GM12878 (cell line): ENCODE measurements around the gene CALML5. TPM values are rescaled to one million over a fixed set of nuclear protein-coding genes. Genes with fewer than 3 reads are reported as not detected.

Experiments used
- ATAC-seq: fragments of 200-7000 bp; cut with Tn5 transposase; 3 replicates; pipeline ENCODE4 v1.9.1; 2020; ENCODE audit warnings: mild to moderate bottlenecking, moderate library complexity
- BruUV-seq: library from RNA; stranded (reverse); fragments of 400-500 nt; replicated peaks from 2 replicates; lab custom pipeline; 2021; lab: Mats Ljungman, UMichigan
- CTCF ChIA-PET: fragments of 300-600 bp; sonication (Branson Sonifier 250); formaldehyde crosslinking; extraction: SDS; loops from one replicate; lab custom pipeline; 2021; ENCODE audit warnings: inconsistent platforms; lab: Yijun Ruan, JAX
- POLR2A ChIA-PET: fragments of 350-600 bp; formaldehyde crosslinking; extraction: SDS; loops from one replicate; lab custom pipeline; 2021; ENCODE audit warnings: inconsistent platforms; lab: Charles Lee
- RAD21 ChIA-PET: fragments of 300-600 bp; sonication (Branson Sonifier 250); formaldehyde crosslinking; loops from one replicate; lab custom pipeline; 2023; ENCODE audit warnings: antibody characterized with exemption; ENCODE audit not compliant: unreplicated experiment; lab: Charles Lee
- SMC1A ChIA-PET: fragments of 300-600 bp; sonication (Branson Sonifier 250); formaldehyde crosslinking; loops from one replicate; lab custom pipeline; 2023; ENCODE audit not compliant: unreplicated experiment, uncharacterized antibody; lab: Charles Lee
- DNase-seq: peaks from one replicate; pipeline ENCODE4 v3.0.0-alpha.2; 2011; ENCODE audit warnings: low read depth, low spot score
- FAIRE-seq: peaks from 3 replicates; lab custom pipeline; 2011; peaks lifted over from hg19 to GRCh38; lab: Jason Lieb, UNC
- H2AFZ ChIP-seq: 2 replicates; pipeline ENCODE4 v1.6.0; 2011; ENCODE audit warnings: low read depth, low read length, control low read depth; ENCODE audit not compliant: control insufficient read depth
- H3K27ac ChIP-seq: 2 replicates; pipeline ENCODE4 v1.5.1; 2011; ENCODE audit warnings: control low read depth; ENCODE audit not compliant: control insufficient read depth, insufficient read depth
- H3K27me3 ChIP-seq, 2 experiments: replicated peaks in 1 of 2; 2 replicates each; pipeline versions ENCODE4 v1.6.0 to v1.6.1; 2011; ENCODE audit warnings: low read length in 1 of 2; ENCODE audit not compliant: control insufficient read depth in 2 of 2, insufficient read depth in 2 of 2
- H3K36me3 ChIP-seq, 2 experiments: 2 replicates each; pipeline ENCODE4 v1.5.1; 2011; ENCODE audit warnings: low read length in 1 of 2; ENCODE audit not compliant: control insufficient read depth in 2 of 2, insufficient read depth in 2 of 2
- H3K4me1 ChIP-seq: 2 replicates; pipeline ENCODE4 v1.6.1; 2011; ENCODE audit warnings: mild to moderate bottlenecking, low read length, moderate library complexity, mixed read lengths; ENCODE audit not compliant: control insufficient read depth, insufficient read depth
- H3K4me2 ChIP-seq: 2 replicates; pipeline ENCODE4 v1.6.0; 2011; ENCODE audit warnings: control low read depth; ENCODE audit not compliant: control insufficient read depth, insufficient read depth
- H3K4me3 ChIP-seq: fragments of 200-600 bp; sonication (generic); 2 replicates; pipeline ENCODE4 v1.5.1; 2016
- H3K79me2 ChIP-seq: 2 replicates; pipeline ENCODE4 v1.6.0; 2011; ENCODE audit warnings: low read length; ENCODE audit not compliant: control insufficient read depth, insufficient read depth
- H3K9ac ChIP-seq: 2 replicates; pipeline ENCODE4 v1.8.0; 2011; ENCODE audit warnings: low read length, control low read depth, mixed read lengths; ENCODE audit not compliant: control insufficient read depth, insufficient read depth
- H3K9me3 ChIP-seq: replicated peaks from 3 replicates; pipeline ENCODE4 v1.5.1; 2011; ENCODE audit warnings: mild to moderate bottlenecking, low read length; ENCODE audit not compliant: control insufficient read depth, insufficient read depth
- H4K20me1 ChIP-seq: 2 replicates; pipeline ENCODE4 v1.6.0; 2011; ENCODE audit not compliant: control insufficient read depth, insufficient read depth
- BHLHE40 ChIP-seq, 2 experiments: fragments of 450-650 bp in 1 of 2; IDR thresholded peaks; 2 replicates each; pipeline ENCODE4 v1.6.1; 2011 to 2017; ENCODE audit warnings: low read depth in 2 of 2, borderline replicate concordance in 1 of 2, improper control_type of control experiment in 1 of 2, low read length in 1 of 2, mild to moderate bottlenecking in 1 of 2
- FOS ChIP-seq: IDR thresholded peaks from 3 replicates; pipeline ENCODE4 v1.6.1; 2011; ENCODE audit warnings: borderline replicate concordance; ENCODE audit not compliant: insufficient read length; ENCODE audit errors: extremely low read depth
- NBN ChIP-seq: fragments of 450-650 bp; IDR thresholded peaks from 2 replicates; pipeline ENCODE4 v1.6.1; 2016
- NR2C1 ChIP-seq: fragments of 450-650 bp; IDR thresholded peaks from 2 replicates; pipeline ENCODE4 v1.6.1; 2017; ENCODE audit warnings: antibody characterized with exemption, mild to moderate bottlenecking, moderate library complexity
- SMC3 ChIP-seq: IDR thresholded peaks from 2 replicates; pipeline ENCODE4 v1.6.1; 2011; ENCODE audit warnings: low read length, improper control_type of control experiment, borderline replicate concordance
- SUPT20H ChIP-seq: IDR thresholded peaks from 2 replicates; pipeline ENCODE4 v1.6.1; 2011; ENCODE audit warnings: low read depth, mild to moderate bottlenecking, low read length, moderate library complexity, borderline replicate concordance; ENCODE audit not compliant: control insufficient read depth
- ZBTB11 ChIP-seq: fragments of 450-650 bp; formaldehyde crosslinking; IDR thresholded peaks from 2 replicates; pipeline ENCODE4 v1.5.0; 2022; ENCODE audit warnings: mild to moderate bottlenecking, missing genetic modification characterization
- ZBTB40 ChIP-seq: fragments of 450-650 bp; IDR thresholded peaks from 2 replicates; pipeline ENCODE4 v1.6.1; 2016; ENCODE audit warnings: mild to moderate bottlenecking, moderate library complexity, borderline replicate concordance
- ZNF207 ChIP-seq: fragments of 450-650 bp; IDR thresholded peaks from 2 replicates; pipeline ENCODE4 v1.6.1; 2014; ENCODE audit warnings: antibody characterized with exemption, mild to moderate bottlenecking, borderline replicate concordance
- WGBS: methylation state at CpG from one replicate; pipeline ENCODE4 v1.1.6; 2016; ENCODE audit warnings: low lambda C conversion rate; ENCODE audit not compliant: insufficient replicate concordance, insufficient coverage; ENCODE audit errors: missing lambda C conversion rate; 5-methylcytosine and 5-hydroxymethylcytosine counted together
- in situ Hi-C: fragments of 300-500 bp; cut with MboI; formaldehyde crosslinking; loops from 9 replicates; pipeline ENCODE4 v1.14.3; 2018; ENCODE audit warnings: mixed read lengths
- intact Hi-C: fragments of 100-400 bp; cut with micrococcal nuclease; formaldehyde crosslinking; loops from one replicate; pipeline ENCODE4 v1.14.2; 2022; ENCODE audit not compliant: unreplicated experiment
- polyA plus RNA-seq, 11 experiments: library from polyadenylated mRNA; depleted of rRNA in 4 of 11; unstranded in 6 of 11; stranded (reverse) in 5 of 11; fragments of >200 nt; fragmentation: Nextera tagmentation in 4 of 11; fragmentation: Illumina TruSeq in 1 of 11; extraction: Ambion mirVana in 4 of 11; extraction: Trizol in 1 of 11; gene quantifications; 1 replicate in 1 of 11; 2 replicates in 10 of 11; pipeline versions ENCODE4 v1.2.1 to v1.2.3, GENCODE V29; 2011 to 2016; ENCODE audit warnings: inconsistent platforms in 2 of 11, missing spikeins in 2 of 11, low read depth in 1 of 11
- total RNA-seq, 4 experiments: library from RNA; depleted of rRNA in 3 of 4; stranded (reverse); fragments of >200 nt in 3 of 4; fragmentation: Illumina TruSeq in 1 of 4; extraction: Trizol in 1 of 4; gene quantifications; 2 replicates each; pipeline versions ENCODE4 v1.2.1 to v1.2.3, GENCODE V29; 2013 to 2021

The CALML5 gene
- total and polyA plus RNA-seq, 10 of the 15 experiments (the other 5 are each of a cell fraction or from before 2014, with no cell fraction given) = not detected

GRCh38 chr10:5488272-5489161, 10.9 kb downstream of the CALML5 start:
- peaks cover 3% of the 10 kb centered on the region; the same call in 2 of the 3 replicates for H3K9me3 ChIP-seq
- no peaks in the 10 kb centered on the region for H3K79me2 ChIP-seq
- no peaks in the 10 kb centered on the region for H3K4me1 ChIP-seq
- POLR2A ChIA-PET = interaction anchor here (0.9 kb wide), 1 partner anchor 45 kb away, joined by 3 read pairs; no protein-coding TSS in a partner anchor
- H3K36me3 ChIP-seq = no peaks in the 10 kb centered on the region
- peaks cover 5 to 7% of the 10 kb centered on the region in 2 experiments for H3K27me3 ChIP-seq
- BruUV-seq = no TSS peak
- no peak for TF ChIP-seq SMC3
- no peak for TF ChIP-seq ZBTB11 (CRISPR knock-in tag)
- no peak for TF ChIP-seq ZBTB40
- no peak for TF ChIP-seq NBN
- no peak for TF ChIP-seq BHLHE40 (IDR thresholded peaks at IDR 0.05; ENCODE audit: borderline replicate concordance in 1 of 2, low read depth in 2 of 2, low read length in 1 of 2)
- no peak for TF ChIP-seq ZNF207
- TF ChIP-seq SUPT20H = no peak
- TF ChIP-seq FOS = no peak
- TF ChIP-seq NR2C1 = no peak
- intact Hi-C loops (no loop called here), in situ Hi-C loops (no loop called here)
- no peak overlapping the region for H3K27ac ChIP-seq
- no peak overlapping the region for H3K4me2 ChIP-seq
- WGBS = 54% methylated on average over 27 of the region's 27 CpGs
- H4K20me1 ChIP-seq = no peaks in the 10 kb centered on the region
- RAD21 ChIA-PET = no interaction called here
- no peak overlapping the region for H3K4me3 ChIP-seq
- FAIRE-seq (no peak), DNase-seq (no peak), ATAC-seq (no peak)
- CTCF ChIA-PET = interaction anchor here (1.4 kb wide), 1 partner anchor 9 kb away, joined by 4 read pairs; no protein-coding TSS in a partner anchor
- no peak overlapping the region for H3K9ac ChIP-seq
- SMC1A ChIA-PET = no interaction called here
- no peak overlapping the region for H2AFZ ChIP-seq
